Stimulated activated CD4-positive, alpha-beta T cell treated with anti-CD3 and anti-CD28 coated beads, TNF-alpha, amount 100 ng/mL, for 24 hours (primary cell): ENCODE results near the gene ZBTB16.
"Not testable (repeated sequence)": the region's sequence is repeated elsewhere in the genome, so short reads cannot be mapped to it uniquely, and the experiment has no call there.

Source experiments
- DNase-seq, 3 experiments: peaks; one replicate each; pipeline ENCODE4 v3.0.0-alpha.2; 2020; ENCODE audit warnings: low read depth in 3 of 3

The ZBTB16 gene

GRCh38 chr11:114042234-114042633 lies 17.3 kb upstream of the ZBTB16 start:
- DNase-seq = no peak

- no peak for DNase-seq
These were observed 15.3 kb upstream of the ZBTB16 start for GRCh38 chr11:114044042-114044871.

- no peak for DNase-seq
These were observed 12.2 kb upstream of the ZBTB16 start for GRCh38 chr11:114047327-114047726.

GRCh38 chr11:114049050-114049449 lies 10.5 kb upstream of the ZBTB16 start:
- no peak for DNase-seq

- DNase-seq = not testable (repeated sequence)
These were observed 9.7 kb upstream of the ZBTB16 start for GRCh38 chr11:114049766-114050165.

GRCh38 chr11:114050258-114050927 lies 9.1 kb upstream of the ZBTB16 start:
- DNase-seq = no peak

- DNase-seq = no peak
These were observed 8.0 kb upstream of the ZBTB16 start for GRCh38 chr11:114051558-114051957.

- DNase-seq = no peak
These were observed 7.4 kb upstream of the ZBTB16 start for GRCh38 chr11:114052160-114052559.

- no peak for DNase-seq
These were observed 6.1 kb upstream of the ZBTB16 start for GRCh38 chr11:114053406-114053805.

- no peak for DNase-seq
These were observed 4.7 kb upstream of the ZBTB16 start for GRCh38 chr11:114054806-114055205.

GRCh38 chr11:114056409-114056808 lies 3.1 kb upstream of the ZBTB16 start:
- DNase-seq = no peak

GRCh38 chr11:114057147-114057546 lies 2.4 kb upstream of the ZBTB16 start:
- DNase-seq = no peak

- no peak for DNase-seq
These were observed 1.9 kb upstream of the ZBTB16 start for GRCh38 chr11:114057605-114058004.

GRCh38 chr11:114058026-114058706 lies 1.3 kb upstream of the ZBTB16 start:
- no peak for DNase-seq

- DNase-seq = no peak
These were observed 637 bp upstream of the ZBTB16 start for GRCh38 chr11:114058871-114059277.

- DNase-seq = no peak
These were observed 477 bp downstream of the ZBTB16 start for GRCh38 chr11:114059984-114060391.

- peak in 1 of 3 experiments; percentile 34 for DNase-seq
These were observed 1.0 kb downstream of the ZBTB16 start for GRCh38 chr11:114060392-114061047.

- DNase-seq = no peak
These were observed 1.7 kb downstream of the ZBTB16 start for GRCh38 chr11:114061048-114061680.

GRCh38 chr11:114061681-114062049 lies 2.2 kb downstream of the ZBTB16 start:
- DNase-seq = no peak

GRCh38 chr11:114062272-114062671 lies 2.8 kb downstream of the ZBTB16 start:
- DNase-seq = no peak

GRCh38 chr11:114063149-114063828 lies 3.8 kb downstream of the ZBTB16 start:
- no peak for DNase-seq
